ENCODE measurements around the gene HDAC4. TPM values are rescaled to one million over a fixed set of nuclear protein-coding genes. Genes with fewer than 3 reads are reported as not detected.

Gene HDAC4
- total and polyA plus RNA-seq, 12 donors: 3.7 to 40.0 (median 25.5) TPM

GRCh38 chr2:239431536-239431935, 30.7 kb upstream of the HDAC4 start:
- ATAC-seq (no peak), DNase-seq (no peak)
- Histone ChIP-seq H3K4me1 (peaks cover 0 to 2% (median 0%) of the 10 kb centered on the region in 9 donors), H3K9me3 (peaks cover 0 to 16% (median 0%) of the 10 kb centered on the region in 11 donors), H3K27ac (no peak overlapping the region), H3K4me3 (no peak overlapping the region), H3K36me3 (no peaks in the 10 kb centered on the region), H3K27me3 (peaks cover 0 to 7% (median 0%) of the 10 kb centered on the region in 7 donors)
- 76 to 82% methylated on average over 5 of the region's 5 CpGs for WGBS, 2 donors
- TF ChIP-seq CTCF (IDR thresholded peaks at IDR 0.05): no peak
- intact Hi-C loops (cut with DNase I): no loop called here

GRCh38 chr2:239429473-239430350, 28.9 kb upstream of the HDAC4 start:
- intact Hi-C loops (cut with DNase I): loop anchor here in 1 of 10 donors (10.0 kb wide), 1 partner anchor 375 kb away; no protein-coding TSS in a partner anchor
- no peak overlapping the region for H3K27ac ChIP-seq
- ATAC-seq (peak in 4 of 8 donors; percentile 25 to 50 (median 36)), DNase-seq (no peak)
- peaks cover 0 to 7% (median 0%) of the 10 kb centered on the region in 7 donors for H3K27me3 ChIP-seq
- H3K4me1 ChIP-seq: no peaks in the 10 kb centered on the region
- 65% methylated on average over 12 of the region's 12 CpGs for WGBS, 2 donors
- no peak for TF ChIP-seq CTCF (IDR thresholded peaks at IDR 0.05)
- peaks cover 0 to 16% (median 0%) of the 10 kb centered on the region in 11 donors for H3K9me3 ChIP-seq
- H3K36me3 ChIP-seq: no peaks in the 10 kb centered on the region
- H3K4me3 ChIP-seq: no peak overlapping the region

GRCh38 chr2:239425631-239426030, 24.8 kb upstream of the HDAC4 start:
- ATAC-seq: no peak
- WGBS, 2 donors: 79 to 83% methylated on average over 10 of the region's 10 CpGs
- Histone ChIP-seq H3K9me3 (no peaks in the 10 kb centered on the region), H3K4me3 (no peak overlapping the region), H3K27ac (no peak overlapping the region), H3K27me3 (peaks cover 0 to 19% (median 7%) of the 10 kb centered on the region in 7 donors), H3K36me3 (no peaks in the 10 kb centered on the region), H3K4me1 (no peaks in the 10 kb centered on the region)
- no peak for TF ChIP-seq CTCF (IDR thresholded peaks at IDR 0.05)
- no peak for DNase-seq
- intact Hi-C loops (cut with DNase I): loop anchor here in 1 of 10 donors (10.0 kb wide), 1 partner anchor 371 kb away; no protein-coding TSS in a partner anchor

- TF ChIP-seq CTCF (IDR thresholded peaks at IDR 0.05): no peak
- H3K4me3 ChIP-seq: no peak overlapping the region
- 84 to 86% methylated on average over 11 of the region's 11 CpGs for WGBS, 2 donors
- no peaks in the 10 kb centered on the region for H3K4me1 ChIP-seq
- no peaks in the 10 kb centered on the region for H3K9me3 ChIP-seq
- H3K36me3 ChIP-seq: no peaks in the 10 kb centered on the region
- H3K27me3 ChIP-seq: peaks cover 0 to 26% (median 7%) of the 10 kb centered on the region in 7 donors
- ATAC-seq: no peak
- intact Hi-C loops (cut with DNase I): loop anchor here in 1 of 10 donors (10.0 kb wide), 1 partner anchor 370 kb away; no protein-coding TSS in a partner anchor
- no peak overlapping the region for H3K27ac ChIP-seq
- no peak for DNase-seq
Observed at GRCh38 chr2:239424337-239425045, 23.7 kb upstream of the HDAC4 start.
